Lower lobe of right lung (tissue), 2 donors: Measurements from ENCODE around the gene FAAP24. TPM values are rescaled to one million over a fixed set of nuclear protein-coding genes. Genes with fewer than 3 reads are reported as not detected.

ENCODE experiments used
- ATAC-seq, 2 donors: fragments of 200-7000 bp; cut with Tn5 transposase; one replicate each; pipeline ENCODE4 v1.9.1; 2020 to 2022; ENCODE audit warnings: mild to moderate bottlenecking in 2 of 2, moderate library complexity in 2 of 2
- DNase-seq: peaks from one replicate; pipeline ENCODE4 v3.0.0-alpha.2; 2020
- H3K27ac ChIP-seq: fragments of 200-600 bp; one replicate; pipeline ENCODE4 v1.8.0; 2022
- H3K27me3 ChIP-seq: fragments of 200-600 bp; one replicate; pipeline ENCODE4 v1.8.0; 2022; ENCODE audit warnings: low read depth
- H3K36me3 ChIP-seq: fragments of 200-600 bp; one replicate; pipeline ENCODE4 v1.8.0; 2022; ENCODE audit warnings: mild to moderate bottlenecking
- H3K4me1 ChIP-seq: fragments of 200-600 bp; one replicate; pipeline ENCODE4 v1.8.0; 2022
- H3K4me3 ChIP-seq: fragments of 200-600 bp; one replicate; pipeline ENCODE4 v1.8.0; 2022; ENCODE audit warnings: mild to moderate bottlenecking
- H3K9me3 ChIP-seq: fragments of 200-600 bp; one replicate; pipeline ENCODE4 v1.8.0; 2022
- intact Hi-C: fragments of 100-400 bp; cut with DNase I; formaldehyde crosslinking; loops from one replicate; pipeline ENCODE4 v1.11.0; 2022
- long read RNA-seq: library from polyadenylated mRNA; unstranded; transcript quantifications from one replicate; pipeline ENCODE4 v2.0.0, GENCODE V29; 2021
- total RNA-seq: library from RNA; stranded (reverse); fragmentation: NEBNext Ultra II Directional; extraction: Animal tissue kit (Norgen Biotek cat#: 25700); gene quantifications from one replicate; pipeline ENCODE4 v1.2.1, GENCODE V29; 2021
- TF ChIP-seq, protein P1 (sequence below): fragments of 200-600 bp; IDR thresholded peaks from one replicate; pipeline ENCODE4 v1.8.0; 2022; ENCODE audit warnings: antibody characterized with exemption, mild to moderate bottlenecking
- donor health status: DM: no; HTN: yes; CAD: no; lungs with severe emphysema.

FAAP24 gene, protein sequence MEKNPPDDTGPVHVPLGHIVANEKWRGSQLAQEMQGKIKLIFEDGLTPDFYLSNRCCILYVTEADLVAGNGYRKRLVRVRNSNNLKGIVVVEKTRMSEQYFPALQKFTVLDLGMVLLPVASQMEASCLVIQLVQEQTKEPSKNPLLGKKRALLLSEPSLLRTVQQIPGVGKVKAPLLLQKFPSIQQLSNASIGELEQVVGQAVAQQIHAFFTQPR
- total RNA-seq, result 2.9 TPM
- long read RNA-seq, partial matches to known transcripts, result 1 of 5 reads
- long read RNA-seq, other reads (novel, unspliced or antisense), result 0 of 5 reads

DNA sequence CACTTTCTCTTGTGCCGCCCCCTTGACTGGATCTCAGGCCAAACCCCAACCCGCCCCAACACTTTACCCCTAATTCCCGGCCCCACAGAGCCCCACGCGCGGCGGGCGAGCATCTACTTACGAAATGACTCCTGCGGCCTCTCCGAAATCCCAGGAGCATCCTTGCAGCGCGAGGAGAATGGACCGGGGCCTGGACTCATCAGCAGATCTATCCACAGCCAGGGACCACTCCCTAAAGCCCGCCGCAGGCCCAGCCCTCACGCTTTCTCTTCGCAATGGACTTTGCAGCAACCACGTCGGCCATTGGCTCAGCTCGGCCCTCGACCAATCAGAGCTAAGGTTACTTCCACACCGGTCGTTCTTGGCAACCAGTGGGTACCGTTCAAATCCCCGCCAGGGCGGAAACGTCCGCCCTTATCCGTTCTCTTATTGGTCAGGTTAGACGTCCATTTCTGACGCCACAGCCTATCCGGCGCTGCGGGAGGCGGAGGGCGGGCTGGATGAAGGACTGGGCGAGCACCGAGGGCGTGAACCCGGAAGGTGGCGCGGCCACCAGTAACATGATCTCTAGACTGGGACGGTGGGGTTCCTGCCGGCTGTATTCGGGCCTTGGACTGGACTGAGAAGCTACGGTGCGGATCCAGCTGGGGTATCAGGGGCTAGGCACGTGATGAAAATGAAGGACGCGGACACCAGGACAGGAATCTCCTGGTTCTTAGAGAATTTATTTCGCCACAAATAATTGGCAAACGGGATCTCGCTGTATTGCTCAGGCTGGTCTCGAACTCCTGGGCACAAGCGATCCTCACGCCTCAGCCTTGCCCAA, at the start of gene FAAP24, which contains the start of gene CEP89:
Gene FAAP24 (plus strand): TSS at position 528 of the 826 bp plus-strand sequence. CDS start 955 bp downstream, outside the sequence.
Gene CEP89 (minus strand): TSS at position 244 of the 826 bp plus-strand sequence. CDS start 84 bp downstream, at position 160.
- Histone ChIP-seq H3K36me3 (peaks cover 6% of the 10 kb centered on the region), H3K9me3 (no peaks in the 10 kb centered on the region), H3K27ac (peak within 1 kb of the TSS; percentile 82), H3K27me3 (no peaks in the 10 kb centered on the region), H3K4me3 (peak within 1 kb of the TSS; percentile 70), H3K4me1 (peaks cover 19% of the 10 kb centered on the region)
- TF ChIP-seq, protein P1, sequence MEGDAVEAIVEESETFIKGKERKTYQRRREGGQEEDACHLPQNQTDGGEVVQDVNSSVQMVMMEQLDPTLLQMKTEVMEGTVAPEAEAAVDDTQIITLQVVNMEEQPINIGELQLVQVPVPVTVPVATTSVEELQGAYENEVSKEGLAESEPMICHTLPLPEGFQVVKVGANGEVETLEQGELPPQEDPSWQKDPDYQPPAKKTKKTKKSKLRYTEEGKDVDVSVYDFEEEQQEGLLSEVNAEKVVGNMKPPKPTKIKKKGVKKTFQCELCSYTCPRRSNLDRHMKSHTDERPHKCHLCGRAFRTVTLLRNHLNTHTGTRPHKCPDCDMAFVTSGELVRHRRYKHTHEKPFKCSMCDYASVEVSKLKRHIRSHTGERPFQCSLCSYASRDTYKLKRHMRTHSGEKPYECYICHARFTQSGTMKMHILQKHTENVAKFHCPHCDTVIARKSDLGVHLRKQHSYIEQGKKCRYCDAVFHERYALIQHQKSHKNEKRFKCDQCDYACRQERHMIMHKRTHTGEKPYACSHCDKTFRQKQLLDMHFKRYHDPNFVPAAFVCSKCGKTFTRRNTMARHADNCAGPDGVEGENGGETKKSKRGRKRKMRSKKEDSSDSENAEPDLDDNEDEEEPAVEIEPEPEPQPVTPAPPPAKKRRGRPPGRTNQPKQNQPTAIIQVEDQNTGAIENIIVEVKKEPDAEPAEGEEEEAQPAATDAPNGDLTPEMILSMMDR, result no peak
- DNase-seq, result peak; percentile 97
- intact Hi-C loops, result no loop called here
- peak; percentile 99 for ATAC-seq

DNA sequence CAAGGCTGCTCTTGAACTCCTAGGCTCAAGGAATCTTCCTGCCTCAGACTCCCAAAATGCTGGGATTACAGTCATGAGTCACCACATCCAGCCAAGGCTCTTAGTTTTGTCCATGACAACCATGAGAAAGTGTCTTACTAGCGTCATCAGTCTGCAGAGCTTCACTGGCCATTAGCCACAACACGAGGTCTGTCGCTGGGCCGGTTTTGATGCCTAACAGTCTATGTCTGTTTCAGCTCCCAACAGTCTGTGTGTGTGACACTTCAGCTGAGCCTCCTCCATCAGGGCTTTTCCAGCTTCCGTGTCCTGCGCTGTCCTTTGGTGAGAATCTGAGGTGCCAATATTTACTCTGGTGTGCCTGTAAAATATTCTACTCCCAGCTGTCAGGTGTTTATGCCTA, 47.8 kb upstream of the FAAP24 start:
- no peak for DNase-seq

DNA sequence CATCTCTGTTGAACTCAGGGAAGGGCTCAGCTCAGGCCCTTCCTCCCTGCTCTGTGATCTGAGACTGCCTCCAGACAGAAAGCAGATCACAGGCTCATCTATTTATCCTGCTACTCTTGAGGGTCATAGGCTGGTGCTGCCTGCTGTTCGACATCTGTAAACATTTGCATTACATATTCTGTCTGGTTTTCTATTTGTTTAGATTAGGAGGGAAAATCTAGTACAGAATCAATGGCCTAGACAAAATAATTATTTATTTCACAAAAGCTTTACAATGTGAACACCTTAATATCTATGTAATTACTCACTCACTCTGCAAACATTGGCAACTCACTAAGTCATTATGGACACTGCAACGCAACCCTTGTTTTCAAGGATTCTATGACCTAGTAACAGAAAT, 43.2 kb upstream of the FAAP24 start:
- TF ChIP-seq, protein P1, result no peak
- intact Hi-C loops, result no loop called here
- no peaks in the 10 kb centered on the region for H3K4me1 ChIP-seq
- no peak for DNase-seq
- H3K36me3 ChIP-seq, result peaks cover 61% of the 10 kb centered on the region
- H3K27me3 ChIP-seq, result no peaks in the 10 kb centered on the region
- ATAC-seq, result no peak
- H3K4me3 ChIP-seq, result no peak overlapping the region
- H3K9me3 ChIP-seq, result peaks cover 5% of the 10 kb centered on the region
- no peak overlapping the region for H3K27ac ChIP-seq

More for the DNA sequence above, 47.8 kb upstream of the FAAP24 start:
- no peak overlapping the region for H3K4me3 ChIP-seq
- peaks cover 60% of the 10 kb centered on the region for H3K36me3 ChIP-seq
- intact Hi-C loops, result no loop called here
- no peak overlapping the region for H3K27ac ChIP-seq
- ATAC-seq, result no peak
- H3K27me3 ChIP-seq, result no peaks in the 10 kb centered on the region
- H3K4me1 ChIP-seq, result no peaks in the 10 kb centered on the region
- H3K9me3 ChIP-seq, result peaks cover 5% of the 10 kb centered on the region
- TF ChIP-seq, protein P1, result no peak

DNA sequence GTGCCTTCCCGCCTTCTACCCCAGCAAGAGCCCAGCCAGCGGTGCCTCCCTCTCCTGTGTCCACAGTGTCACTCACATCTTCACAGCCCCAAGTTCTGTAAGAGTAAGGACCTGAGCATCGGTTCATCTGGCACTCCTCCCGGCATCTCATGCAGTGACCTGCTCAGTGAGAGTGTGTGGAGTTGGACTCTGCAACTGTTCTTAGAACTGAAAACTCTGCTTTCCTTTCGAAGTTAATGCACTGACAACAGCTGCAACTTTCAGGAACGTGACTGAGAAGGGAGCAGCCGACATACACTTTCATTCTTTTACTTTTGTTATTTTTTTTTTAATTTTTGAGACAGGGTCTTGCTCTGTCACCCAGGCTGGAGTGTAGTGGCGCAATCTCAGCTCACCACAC, 41.5 kb upstream of the FAAP24 start:
- DNase-seq (no peak), ATAC-seq (no peak)
- H3K36me3 ChIP-seq, result peaks cover 53% of the 10 kb centered on the region
- no peak overlapping the region for H3K27ac ChIP-seq
- H3K4me1 ChIP-seq, result no peaks in the 10 kb centered on the region
- intact Hi-C loops, result no loop called here
- peaks cover 5% of the 10 kb centered on the region for H3K9me3 ChIP-seq
- no peak overlapping the region for H3K4me3 ChIP-seq
- H3K27me3 ChIP-seq, result no peaks in the 10 kb centered on the region
- TF ChIP-seq, protein P1, result no peak

DNA sequence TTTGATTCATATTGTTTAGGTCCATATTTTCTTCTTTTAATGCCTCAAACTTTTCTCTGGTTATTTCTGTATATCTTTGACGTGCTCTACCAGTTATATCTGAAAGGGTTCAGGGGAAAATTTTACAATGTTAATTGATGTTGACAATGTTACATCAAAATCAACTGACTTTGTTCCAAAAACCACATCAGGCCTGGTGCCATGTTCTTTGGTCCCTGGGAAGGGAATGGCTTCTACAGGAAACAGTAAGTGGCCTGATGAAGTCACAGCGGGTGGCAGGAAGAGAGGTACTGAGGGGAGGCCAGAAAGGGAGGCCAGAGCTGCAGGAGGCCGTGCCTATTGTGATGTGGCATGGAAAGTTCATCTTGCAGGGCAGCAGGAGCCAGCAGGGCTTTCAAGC, 38.5 kb upstream of the FAAP24 start:
- intact Hi-C loops, result no loop called here
- no peaks in the 10 kb centered on the region for H3K4me1 ChIP-seq
- no peaks in the 10 kb centered on the region for H3K9me3 ChIP-seq
- H3K36me3 ChIP-seq, result peaks cover 77% of the 10 kb centered on the region
- ATAC-seq (no peak), DNase-seq (no peak)
- H3K4me3 ChIP-seq, result no peak overlapping the region
- H3K27ac ChIP-seq, result no peak overlapping the region
- H3K27me3 ChIP-seq, result no peaks in the 10 kb centered on the region
- TF ChIP-seq, protein P1, result no peak
